HG03095 (cell line): ENCODE measurements around the gene CACNA2D1.

Source experiments
- ATAC-seq: cut with Tn5 transposase; IDR thresholded peaks from one replicate; pipeline ENCODE4 v1.9.1; 2021; ENCODE audit warnings: moderate library complexity; ENCODE audit not compliant: unreplicated experiment

Gene CACNA2D1

DNA sequence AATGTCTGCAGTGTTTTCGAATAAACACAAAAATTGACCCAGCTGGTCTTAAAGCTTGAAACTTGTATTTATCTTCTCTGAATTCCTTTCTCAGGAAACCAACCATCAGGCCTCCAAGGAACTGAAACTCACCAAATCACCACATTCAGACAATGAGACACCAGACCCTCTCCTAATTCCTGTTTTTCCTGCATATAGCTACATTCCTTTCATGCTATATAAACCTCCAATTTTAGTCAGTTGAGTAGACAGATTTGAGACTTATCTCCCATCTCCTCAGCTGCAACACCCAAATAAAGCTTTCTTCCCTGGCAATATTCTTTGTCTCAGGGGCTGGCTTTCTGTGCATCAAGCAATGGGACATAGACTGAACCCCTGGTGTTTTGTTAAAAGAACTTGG is 317.0 kb downstream of the CACNA2D1 start:
- ATAC-seq, result no peak

DNA sequence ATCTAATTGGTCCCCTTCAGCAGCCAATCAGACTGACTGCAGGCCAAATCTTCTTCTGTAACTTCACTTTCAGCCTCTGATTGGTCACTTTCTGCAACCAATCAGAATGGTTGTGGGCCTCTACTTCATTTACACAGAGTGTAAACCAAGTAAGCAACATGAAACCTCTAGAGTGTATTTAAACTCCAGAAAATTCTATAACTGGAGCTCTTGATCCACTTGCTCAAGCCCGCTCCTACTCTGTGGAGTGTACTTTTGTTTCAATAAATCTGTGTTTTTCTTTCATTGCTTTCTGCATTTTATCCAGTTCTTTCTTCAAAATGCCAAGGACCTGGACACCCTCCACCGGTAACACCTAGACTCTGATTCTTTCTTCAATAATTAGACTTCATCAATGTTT is 319.1 kb downstream of the CACNA2D1 start:
- ATAC-seq, result no peak

DNA sequence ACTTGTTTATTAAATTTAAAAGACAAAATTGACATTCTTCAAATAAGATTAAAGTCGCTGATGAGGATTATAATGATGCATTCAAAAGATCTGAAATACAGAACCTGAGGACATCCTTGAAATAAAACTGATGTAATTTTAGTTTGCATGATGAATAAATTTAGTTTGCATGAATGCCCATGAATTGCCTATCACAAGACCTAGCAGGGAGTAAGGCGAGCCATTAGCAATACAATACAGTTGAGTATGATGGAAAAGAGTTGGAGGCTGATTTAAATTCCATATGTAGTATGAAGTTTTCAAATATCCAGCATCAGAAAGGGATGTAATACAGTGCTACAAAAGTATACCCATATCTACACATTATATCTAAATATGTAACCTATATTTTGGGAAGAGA is 321.3 kb downstream of the CACNA2D1 start:
- ATAC-seq, result no peak

DNA sequence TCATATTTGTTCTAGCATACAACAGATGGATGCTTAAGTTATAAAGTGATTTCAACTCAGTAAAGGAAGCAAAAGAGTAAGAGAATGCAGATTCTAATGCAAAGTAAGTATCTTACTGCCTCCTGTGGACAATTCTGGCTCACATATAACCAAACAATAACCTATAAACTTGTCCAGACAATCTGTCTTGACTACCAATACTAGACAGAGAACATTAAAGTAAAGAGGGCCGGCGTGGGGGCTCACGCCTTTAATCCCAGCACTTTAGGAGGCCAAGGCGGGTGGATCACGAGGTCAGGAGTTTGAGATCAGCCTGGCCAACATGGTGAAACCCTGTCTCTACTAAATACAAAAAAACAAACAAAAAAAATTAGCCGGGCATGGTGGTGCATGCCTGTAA is 329.3 kb downstream of the CACNA2D1 start:
- ATAC-seq, result no peak

DNA sequence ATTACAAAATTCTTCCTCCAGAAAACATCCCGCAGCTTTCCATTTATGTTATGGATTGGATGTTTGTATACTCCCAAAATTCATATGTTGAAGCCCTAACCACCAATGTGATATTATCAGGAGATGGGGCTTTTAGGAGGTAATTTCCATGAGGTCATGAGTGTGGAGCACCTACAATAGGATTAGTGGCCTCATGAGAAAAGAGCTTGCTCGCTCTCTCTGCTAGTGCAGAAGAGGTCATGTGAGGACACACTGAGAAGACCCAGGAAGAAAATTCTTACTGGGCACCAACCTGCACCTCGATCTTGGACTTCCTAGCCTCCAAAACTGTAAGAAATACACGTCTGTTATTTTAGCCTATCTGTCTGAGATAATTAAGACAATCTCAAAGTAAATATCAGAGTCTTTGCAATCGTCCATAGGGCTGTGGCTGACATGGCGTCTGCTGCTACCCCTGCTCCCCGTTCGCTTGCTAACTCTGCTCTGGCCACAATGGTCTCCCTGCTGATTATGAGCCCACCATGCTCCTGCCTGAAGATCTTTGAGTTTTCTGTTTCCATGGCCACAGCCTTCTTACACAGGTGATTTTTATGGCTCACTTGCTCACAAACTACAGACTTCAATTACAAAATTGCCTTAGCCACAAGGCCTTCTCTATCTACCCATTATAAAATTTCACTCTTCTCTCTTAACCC is 333.3 kb downstream of the CACNA2D1 start:
- no peak for ATAC-seq

DNA sequence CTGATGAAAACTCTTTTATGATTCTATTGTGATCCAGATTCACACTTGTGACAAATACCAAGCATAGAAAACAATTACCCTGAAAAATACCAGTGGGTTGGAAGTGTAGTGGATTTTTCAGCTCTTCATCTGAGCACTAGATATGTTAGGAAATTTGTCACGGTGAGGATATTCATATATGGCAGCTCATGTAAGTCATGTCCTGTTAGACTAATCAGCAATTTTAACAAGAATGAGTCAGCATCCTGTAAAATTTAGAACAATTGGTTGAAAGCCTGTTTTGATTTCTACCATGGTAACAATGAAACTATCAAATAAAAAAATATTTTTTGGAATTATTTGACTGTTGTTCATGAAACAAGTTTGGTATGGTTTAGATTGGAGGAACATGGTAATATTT is 334.3 kb downstream of the CACNA2D1 start:
- no peak for ATAC-seq

DNA sequence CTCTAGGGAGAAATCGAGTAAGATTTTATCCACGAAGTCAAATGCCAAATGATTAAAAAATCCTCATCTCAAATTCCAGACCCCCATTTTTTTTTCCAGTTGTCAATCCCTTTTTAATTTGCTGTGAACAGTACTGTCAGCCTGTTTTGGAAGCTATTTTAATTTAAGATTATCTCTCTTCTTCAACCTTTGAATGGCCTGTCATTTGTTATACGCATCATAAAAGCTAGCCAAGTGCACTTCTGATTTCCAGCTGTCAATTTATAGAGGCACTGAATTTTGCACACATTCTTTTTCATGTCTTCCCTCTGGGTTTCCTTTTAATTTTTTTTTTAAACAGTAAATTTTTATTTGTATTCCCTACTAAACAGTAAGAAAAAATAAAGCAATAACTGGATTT is 337.4 kb downstream of the CACNA2D1 start:
- no peak for ATAC-seq

DNA sequence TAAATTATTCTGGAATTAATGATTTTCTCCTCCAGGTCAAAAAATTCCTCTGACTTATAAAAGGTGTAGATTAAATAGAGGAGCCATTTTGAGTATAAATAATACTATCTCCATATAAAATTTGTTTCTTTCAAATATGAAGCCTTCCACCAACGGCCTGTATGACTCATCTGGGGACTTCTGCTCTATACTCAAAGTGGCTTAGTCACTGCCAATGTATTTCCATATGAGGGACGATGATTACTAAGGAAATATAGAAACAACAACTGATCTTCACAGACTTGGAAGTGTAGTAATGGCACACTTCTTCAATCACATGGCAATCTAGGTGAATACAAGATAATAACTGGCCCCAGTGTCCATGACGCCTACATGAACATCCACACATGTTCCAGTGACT is 338.1 kb downstream of the CACNA2D1 start:
- no peak for ATAC-seq

DNA sequence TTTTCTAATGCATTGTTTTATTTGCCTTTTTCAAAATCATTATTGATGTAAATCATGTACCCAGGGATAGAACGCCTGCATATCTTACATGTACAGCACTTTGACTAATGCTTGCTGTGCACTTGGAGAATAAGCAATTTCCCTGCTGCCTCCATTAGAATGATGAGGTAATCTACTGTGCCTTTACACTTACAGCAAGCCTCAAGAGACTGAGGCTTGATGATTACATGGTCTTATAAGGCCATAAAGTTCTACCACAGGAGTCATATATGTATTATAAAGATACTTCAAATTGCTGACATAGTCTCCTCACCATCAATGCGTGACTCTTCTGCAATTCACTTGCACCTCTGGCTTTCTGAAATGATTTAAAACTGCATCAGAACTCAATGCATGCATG is 345.2 kb downstream of the CACNA2D1 start:
- no peak for ATAC-seq

DNA sequence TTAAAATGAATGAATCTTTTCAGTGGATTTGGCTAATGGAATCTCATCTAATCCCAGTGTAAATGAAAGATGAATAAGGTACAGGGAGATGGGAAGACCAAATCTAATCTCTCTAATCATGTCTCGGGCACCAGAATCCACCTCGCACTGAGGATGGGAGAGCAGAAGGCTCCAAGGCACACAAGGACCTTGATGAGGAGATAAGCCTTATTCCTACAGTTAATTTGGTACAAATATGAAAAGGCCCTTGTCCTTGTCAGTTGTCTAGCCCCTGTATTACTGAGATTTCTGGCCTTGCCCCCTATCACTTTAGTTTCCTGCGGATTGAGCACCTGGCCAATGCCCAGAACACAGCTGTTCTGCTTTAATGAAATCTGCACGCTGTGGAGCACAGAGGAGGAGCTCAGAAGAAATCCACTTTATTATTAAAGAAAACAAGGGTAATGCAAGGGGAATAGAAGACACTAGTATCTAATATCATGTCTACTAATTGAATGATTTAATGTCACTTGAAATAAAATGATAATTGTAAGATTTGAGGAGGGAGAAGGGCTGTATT is 352.4 kb downstream of the CACNA2D1 start:
- ATAC-seq, result no peak

DNA sequence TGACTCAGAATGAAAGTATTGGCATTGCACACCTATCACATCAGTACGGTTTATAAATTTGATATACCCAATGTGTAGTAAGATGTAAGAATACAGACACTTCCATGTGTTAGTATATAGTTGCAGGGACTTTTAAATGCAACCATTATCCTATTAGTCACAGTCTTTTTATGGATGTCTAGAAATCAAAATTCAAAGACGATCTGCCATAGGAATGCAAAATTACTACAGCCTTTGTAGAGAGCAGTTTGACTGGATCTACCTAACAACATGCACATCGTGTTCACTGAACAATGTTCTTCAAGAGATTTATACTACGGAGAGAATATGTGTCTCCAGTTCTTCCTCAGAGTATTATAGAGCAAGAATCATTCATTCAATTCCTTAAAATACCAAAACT is 356.5 kb downstream of the CACNA2D1 start:
- no peak for ATAC-seq

DNA sequence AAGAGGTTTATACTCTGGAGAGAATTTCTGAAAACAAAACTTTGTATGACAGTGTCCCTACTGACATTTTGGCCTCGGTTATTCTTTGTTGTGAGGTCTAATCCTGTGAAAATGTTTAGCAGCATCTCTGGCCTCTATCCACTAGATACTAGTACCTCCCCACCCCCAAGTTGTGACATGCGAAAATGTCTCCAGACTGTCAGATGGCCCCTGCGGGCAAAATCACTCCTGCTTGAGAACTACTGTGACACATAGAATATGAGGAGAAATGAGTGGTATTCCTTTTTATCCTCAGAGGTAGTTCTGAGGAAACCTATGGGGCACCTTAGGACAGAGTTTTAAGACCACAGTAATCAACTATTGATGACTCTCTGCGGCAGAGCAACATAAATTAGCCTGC is 358.5 kb downstream of the CACNA2D1 start:
- no peak for ATAC-seq

DNA sequence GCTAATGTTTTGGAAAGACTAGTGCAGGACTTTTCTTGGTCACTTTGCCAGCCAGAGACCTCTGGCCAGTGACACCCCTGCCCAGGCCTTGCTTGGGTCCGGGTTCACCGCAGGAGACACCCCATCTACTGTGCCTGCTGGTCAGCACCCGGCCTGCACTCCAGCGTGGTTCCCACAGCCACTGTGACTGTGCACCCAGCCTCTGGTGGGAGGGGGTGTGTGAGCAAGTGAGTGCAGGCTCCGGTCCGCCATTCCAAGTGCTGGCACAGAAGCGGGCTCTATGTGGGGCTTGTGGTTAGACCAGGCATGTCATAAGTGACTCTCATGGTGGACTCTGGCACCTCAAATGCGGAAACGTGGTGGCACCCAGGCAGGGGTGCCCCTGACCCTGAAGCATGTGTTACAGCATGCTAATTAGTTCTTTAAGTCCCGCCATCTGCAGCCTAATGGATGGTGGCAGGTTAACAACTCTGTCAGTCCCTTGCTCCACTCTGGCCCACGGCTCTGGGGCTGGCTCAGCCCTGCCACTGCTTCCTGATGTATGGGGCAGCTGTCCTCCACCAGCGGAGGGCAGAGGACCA is 361.8 kb downstream of the CACNA2D1 start:
- ATAC-seq, result no peak

DNA sequence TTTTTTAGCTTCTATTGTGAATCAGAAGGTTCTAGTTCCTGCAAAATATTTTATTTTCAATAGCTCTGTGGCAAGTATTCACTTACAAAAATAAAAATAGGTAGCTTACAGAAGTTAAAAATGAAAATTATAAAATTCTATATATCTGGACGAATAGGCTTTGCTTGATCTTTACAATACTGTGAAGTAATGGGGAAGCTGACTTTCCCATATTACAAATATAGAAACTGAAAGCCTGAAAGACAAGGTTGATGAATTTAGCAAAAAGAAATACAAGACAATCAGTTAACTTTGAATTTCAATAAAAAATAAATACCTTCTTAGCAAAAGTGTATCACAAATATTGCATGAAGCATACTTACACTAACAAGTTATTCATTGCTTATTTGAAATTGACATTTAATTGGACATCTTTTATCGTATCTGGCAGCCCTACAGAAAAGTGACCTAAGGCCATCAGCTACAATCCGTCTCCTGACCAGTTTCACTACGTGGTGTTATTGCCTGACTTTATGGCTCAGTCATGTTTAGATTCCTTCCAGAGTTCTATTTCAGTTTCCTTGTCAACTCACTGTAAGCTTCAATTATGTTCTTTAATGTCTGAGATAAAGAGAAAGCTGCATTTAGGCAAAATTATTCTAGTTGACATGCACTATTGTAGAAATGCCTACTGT is 363.2 kb downstream of the CACNA2D1 start:
- peak; percentile 61 for ATAC-seq

DNA sequence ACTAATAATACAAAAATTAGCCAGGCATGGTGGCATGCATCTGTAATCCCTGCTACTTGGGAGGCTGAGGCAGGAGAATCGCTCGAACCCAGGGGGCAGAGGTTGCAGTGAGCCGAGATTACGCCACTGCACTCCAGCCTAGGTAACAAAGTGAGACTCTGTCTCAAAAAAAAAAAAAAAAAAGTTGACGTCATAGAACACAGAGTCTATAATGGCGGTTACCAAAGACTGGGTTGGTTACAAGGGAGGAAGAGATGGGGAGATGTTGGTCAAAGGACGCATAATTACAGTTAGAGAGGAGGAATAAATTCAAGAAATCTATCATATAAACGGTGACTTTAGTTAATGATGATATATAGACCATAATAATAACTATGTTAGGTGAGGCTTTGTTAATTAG is 364.1 kb downstream of the CACNA2D1 start:
- no peak for ATAC-seq

DNA sequence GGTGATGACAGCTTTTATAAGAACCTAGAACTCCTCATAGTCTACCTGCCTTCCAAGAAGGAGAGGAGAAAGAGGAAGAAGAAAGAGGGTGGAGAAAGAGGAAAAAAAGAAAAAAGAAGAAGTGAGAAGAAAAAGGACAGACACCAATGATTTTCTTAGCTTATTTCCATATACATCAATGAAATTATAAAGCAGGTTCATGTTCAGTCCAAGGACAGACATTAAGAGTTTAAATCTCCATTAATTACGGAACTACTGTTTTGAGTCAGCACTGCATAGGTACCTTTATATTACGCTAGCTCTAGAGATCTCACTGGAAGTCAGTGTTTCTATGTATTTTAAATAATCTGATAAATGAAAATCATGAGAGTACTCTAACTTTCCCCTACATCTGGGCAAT is 364.8 kb downstream of the CACNA2D1 start:
- no peak for ATAC-seq

DNA sequence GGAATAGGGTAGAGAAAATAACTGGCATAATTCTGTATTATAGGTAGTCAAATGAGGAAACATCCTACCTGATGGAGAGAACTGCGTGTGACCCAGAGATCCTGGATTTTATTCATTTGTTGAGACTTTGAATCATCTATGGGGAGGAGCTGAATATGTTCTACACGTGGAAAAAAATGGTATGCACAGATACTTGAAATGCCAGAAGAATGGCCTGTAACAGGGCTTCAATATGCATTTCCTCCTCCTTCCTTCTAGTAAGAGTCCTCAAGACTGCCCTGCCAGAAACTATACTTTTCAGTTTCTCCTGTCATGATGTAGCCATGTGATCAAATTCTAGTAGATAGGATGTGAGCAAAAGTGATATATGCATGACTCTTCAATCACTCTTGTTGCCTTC is 372.1 kb downstream of the CACNA2D1 start:
- ATAC-seq, result no peak

DNA sequence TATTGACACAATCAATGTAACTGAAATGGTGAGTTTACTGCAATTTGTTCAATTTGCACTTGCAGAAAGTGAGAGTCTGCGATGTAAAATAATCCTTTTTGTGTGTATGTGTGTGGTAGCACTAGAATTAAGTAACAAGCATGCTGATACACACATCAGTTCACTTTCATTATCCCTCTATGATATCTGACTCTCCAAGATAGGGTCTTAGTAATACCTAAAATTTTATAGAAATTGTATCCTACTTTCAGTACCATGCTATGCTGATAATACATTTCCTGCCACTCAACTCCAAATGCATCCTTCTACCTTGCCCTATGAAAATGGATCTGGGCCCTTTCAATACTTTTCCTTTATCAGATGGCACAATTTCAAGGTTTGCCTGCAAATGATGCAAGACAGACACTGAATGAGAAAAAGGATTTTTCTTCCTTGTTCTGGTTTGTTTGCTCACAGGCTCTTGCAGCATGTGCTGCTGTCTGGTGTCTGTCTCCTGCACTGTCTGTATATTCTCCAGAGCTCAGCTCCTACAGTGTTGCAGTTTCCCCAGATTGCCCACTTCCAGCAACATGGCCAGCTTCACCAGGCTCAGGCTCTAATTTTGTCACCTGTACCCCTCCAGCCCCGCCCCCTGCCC is 375.8 kb downstream of the CACNA2D1 start:
- ATAC-seq, result no peak

DNA sequence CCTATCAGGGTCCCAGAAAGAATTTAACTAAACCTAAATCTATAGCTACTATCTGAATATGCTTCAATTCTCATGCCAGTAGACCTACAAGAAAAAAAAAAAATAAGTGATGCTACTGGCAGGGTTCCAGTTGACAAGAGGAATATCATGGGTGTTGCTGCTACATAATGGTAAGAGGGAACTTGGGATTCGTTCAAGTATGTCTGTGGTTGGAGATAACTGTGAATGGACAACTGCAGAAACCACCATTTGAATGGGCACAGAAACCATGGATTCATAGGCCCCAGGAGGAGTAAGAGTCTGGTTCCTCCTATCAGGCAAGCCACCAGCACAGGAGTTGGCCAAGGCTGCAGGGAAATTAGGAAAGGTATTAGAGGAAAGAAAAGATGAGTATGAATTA is 386.1 kb downstream of the CACNA2D1 start:
- no peak for ATAC-seq

DNA sequence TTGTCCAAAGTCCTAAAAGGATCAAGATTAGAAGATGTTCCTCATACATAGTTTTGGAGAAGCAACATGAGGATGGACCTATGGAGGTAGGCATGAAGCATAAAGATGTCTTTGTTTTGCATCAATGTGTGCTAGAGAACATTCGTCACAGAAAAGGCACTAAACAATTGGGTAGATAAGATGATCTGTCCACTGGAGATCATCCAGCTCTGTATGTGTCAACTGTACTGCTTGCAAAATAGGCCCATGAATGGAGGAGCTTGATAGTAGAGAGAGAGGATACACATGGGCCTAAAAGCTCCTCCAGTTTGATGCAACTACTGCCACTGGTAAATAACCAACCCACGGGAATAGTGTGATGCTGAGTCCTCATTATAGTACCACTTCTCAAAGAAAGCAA is 387.3 kb downstream of the CACNA2D1 start:
- no peak for ATAC-seq

DNA sequence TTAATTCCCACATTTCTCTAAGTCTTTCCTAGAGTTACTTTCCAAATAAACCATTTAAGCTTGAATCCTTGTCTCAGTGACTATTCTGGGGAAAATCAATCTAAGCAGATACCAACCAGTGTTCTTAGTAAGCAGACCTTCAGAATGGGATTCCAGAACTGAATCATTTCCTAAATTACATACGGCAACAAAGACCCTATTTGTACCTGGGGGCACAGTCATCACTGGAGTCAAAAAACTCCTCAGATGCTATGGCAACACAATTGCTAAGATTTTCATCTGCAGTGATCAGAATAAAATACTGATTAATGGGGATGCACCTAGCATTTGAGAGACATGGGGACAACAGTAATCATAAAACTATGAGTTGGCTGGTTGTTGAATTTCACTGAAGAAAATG is 389.0 kb downstream of the CACNA2D1 start:
- ATAC-seq, result no peak
